Measurements from ENCODE around the gene CAMK2D. TPM values are rescaled to one million over a fixed set of nuclear protein-coding genes. Genes with fewer than 3 reads are reported as not detected.

CAMK2D gene
- total and polyA plus RNA-seq, 7 donors: 24.3 to 78.1 (median 54.0) TPM

- Histone ChIP-seq H3K9me3 (no peaks in the 10 kb centered on the region), H3K4me1 (peaks cover 0 to 63% (median 46%) of the 10 kb centered on the region in 4 donors), H3K36me3 (no peaks in the 10 kb centered on the region), H3K27ac (peak overlapping the region; percentile 69 to 80 (median 72)), H3K4me3 (no peak overlapping the region), H3K27me3 (no peaks in the 10 kb centered on the region)
- 81 to 84% methylated on average over 5 of the region's 5 CpGs for WGBS, 2 donors
- peak; percentile 72 to 84 (median 82) for TF ChIP-seq POLR2AphosphoS5 (IDR thresholded peaks at IDR 0.05)
- TF ChIP-seq EP300 (IDR thresholded peaks at IDR 0.05): peak in 1 of 4 donors; percentile 57
- TF ChIP-seq, protein P1, sequence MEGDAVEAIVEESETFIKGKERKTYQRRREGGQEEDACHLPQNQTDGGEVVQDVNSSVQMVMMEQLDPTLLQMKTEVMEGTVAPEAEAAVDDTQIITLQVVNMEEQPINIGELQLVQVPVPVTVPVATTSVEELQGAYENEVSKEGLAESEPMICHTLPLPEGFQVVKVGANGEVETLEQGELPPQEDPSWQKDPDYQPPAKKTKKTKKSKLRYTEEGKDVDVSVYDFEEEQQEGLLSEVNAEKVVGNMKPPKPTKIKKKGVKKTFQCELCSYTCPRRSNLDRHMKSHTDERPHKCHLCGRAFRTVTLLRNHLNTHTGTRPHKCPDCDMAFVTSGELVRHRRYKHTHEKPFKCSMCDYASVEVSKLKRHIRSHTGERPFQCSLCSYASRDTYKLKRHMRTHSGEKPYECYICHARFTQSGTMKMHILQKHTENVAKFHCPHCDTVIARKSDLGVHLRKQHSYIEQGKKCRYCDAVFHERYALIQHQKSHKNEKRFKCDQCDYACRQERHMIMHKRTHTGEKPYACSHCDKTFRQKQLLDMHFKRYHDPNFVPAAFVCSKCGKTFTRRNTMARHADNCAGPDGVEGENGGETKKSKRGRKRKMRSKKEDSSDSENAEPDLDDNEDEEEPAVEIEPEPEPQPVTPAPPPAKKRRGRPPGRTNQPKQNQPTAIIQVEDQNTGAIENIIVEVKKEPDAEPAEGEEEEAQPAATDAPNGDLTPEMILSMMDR (IDR thresholded peaks at IDR 0.05): no peak
- no peak for TF ChIP-seq POLR2A (IDR thresholded peaks at IDR 0.05)
- peak; percentile 85 for DNase-seq
- intact Hi-C loops (cut with DNase I): loop anchor here (5.0 kb wide), 1 partner anchor 48 kb away; no protein-coding TSS in a partner anchor
Observed at GRCh38 chr4:113445286-113445685, 316.3 kb downstream of the CAMK2D start.

GRCh38 chr4:113444386-113444785 is 317.2 kb downstream of the CAMK2D start:
- Histone ChIP-seq H3K4me1 (peaks cover 0 to 65% (median 45%) of the 10 kb centered on the region in 4 donors), H3K9me3 (no peaks in the 10 kb centered on the region), H3K4me3 (no peak overlapping the region), H3K36me3 (no peaks in the 10 kb centered on the region), H3K27ac (peak overlapping the region; percentile 69 to 80 (median 72)), H3K27me3 (no peaks in the 10 kb centered on the region)
- 79% methylated on average over 1 of the region's 1 CpG for WGBS, 2 donors
- intact Hi-C loops (cut with DNase I): no loop called here
- peak in 3 of 4 donors; percentile 43 to 64 (median 46) for TF ChIP-seq POLR2AphosphoS5 (IDR thresholded peaks at IDR 0.05)
- TF ChIP-seq, protein P1 (IDR thresholded peaks at IDR 0.05): no peak
- no peak for TF ChIP-seq EP300 (IDR thresholded peaks at IDR 0.05)
- TF ChIP-seq POLR2A (IDR thresholded peaks at IDR 0.05): no peak
- no peak for DNase-seq

- TF ChIP-seq EP300 (IDR thresholded peaks at IDR 0.05) (no peak), POLR2A (IDR thresholded peaks at IDR 0.05) (no peak), POLR2AphosphoS5 (IDR thresholded peaks at IDR 0.05) (no peak)
- TF ChIP-seq, protein P1 (IDR thresholded peaks at IDR 0.05): no peak
- Histone ChIP-seq H3K9me3 (no peaks in the 10 kb centered on the region), H3K36me3 (no peaks in the 10 kb centered on the region), H3K4me3 (no peak overlapping the region), H3K27ac (no peak overlapping the region), H3K4me1 (peaks cover 0 to 61% (median 37%) of the 10 kb centered on the region in 4 donors), H3K27me3 (no peaks in the 10 kb centered on the region)
- DNase-seq: no peak
- intact Hi-C loops (cut with DNase I): no loop called here
- WGBS, 2 donors: 77% methylated on average over 6 of the region's 6 CpGs
Observed at GRCh38 chr4:113442826-113443225, 318.7 kb downstream of the CAMK2D start.

DNA sequence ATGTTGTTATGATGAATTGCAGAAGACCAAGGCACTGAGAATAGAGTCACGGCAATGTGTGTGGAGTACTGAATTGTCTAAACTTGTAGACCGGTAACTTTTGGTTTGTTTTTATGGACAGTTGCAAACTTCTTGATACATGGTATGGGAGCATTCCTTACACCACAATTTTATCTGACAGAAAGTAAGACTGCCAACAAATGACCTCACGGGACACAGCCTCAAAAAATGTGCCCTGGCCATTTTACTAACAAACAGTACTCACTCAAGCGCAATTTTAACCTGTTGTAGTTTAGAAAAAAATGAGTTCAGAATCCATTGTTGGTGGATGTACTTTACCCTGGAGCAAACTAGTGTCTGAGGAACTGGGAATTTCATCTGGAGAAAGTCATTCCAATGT is 321.2 kb downstream of the CAMK2D start:
- intact Hi-C loops (cut with DNase I): no loop called here
- no peak for TF ChIP-seq EP300 (IDR thresholded peaks at IDR 0.05)
- TF ChIP-seq, protein P1 (IDR thresholded peaks at IDR 0.05): no peak
- no peak for TF ChIP-seq POLR2AphosphoS5 (IDR thresholded peaks at IDR 0.05)
- TF ChIP-seq POLR2A (IDR thresholded peaks at IDR 0.05): no peak
- Histone ChIP-seq H3K4me3 (no peak overlapping the region), H3K27me3 (no peaks in the 10 kb centered on the region), H3K36me3 (no peaks in the 10 kb centered on the region), H3K4me1 (peaks cover 0 to 61% (median 43%) of the 10 kb centered on the region in 4 donors), H3K9me3 (no peaks in the 10 kb centered on the region), H3K27ac (peak overlapping the region in 2 of 4 donors; percentile 15 to 31)
- WGBS, 2 donors: 88 to 94% methylated on average over 4 of the region's 4 CpGs
- DNase-seq: no peak

- TF ChIP-seq POLR2A (IDR thresholded peaks at IDR 0.05) (no peak), EP300 (IDR thresholded peaks at IDR 0.05) (no peak), POLR2AphosphoS5 (IDR thresholded peaks at IDR 0.05) (no peak)
- TF ChIP-seq, protein P1 (IDR thresholded peaks at IDR 0.05): no peak
- 92 to 94% methylated on average over 5 of the region's 5 CpGs for WGBS, 2 donors
- intact Hi-C loops (cut with DNase I): loop anchor here (5.0 kb wide), 1 partner anchor 324 kb away; the partner anchor contains the start of gene CAMK2D
- Histone ChIP-seq H3K27me3 (no peaks in the 10 kb centered on the region), H3K4me1 (peaks cover 0 to 56% (median 41%) of the 10 kb centered on the region in 4 donors), H3K27ac (peak overlapping the region in 2 of 4 donors; percentile 77 to 81), H3K4me3 (no peak overlapping the region), H3K9me3 (no peaks in the 10 kb centered on the region), H3K36me3 (no peaks in the 10 kb centered on the region)
- no peak for DNase-seq
Observed at GRCh38 chr4:113438596-113438995, 322.9 kb downstream of the CAMK2D start.

All from sigmoid colon (tissue), 7 donors.